Stimulated activated CD4-positive, alpha-beta T cell treated with anti-CD3 and anti-CD28 coated beads, Interleukin-4, amount 100 ng/mL, for 4 hours (primary cell): ENCODE results near the gene GSTO1.
"Not testable (repeated sequence)": the region's sequence is repeated elsewhere in the genome, so short reads cannot be mapped to it uniquely, and the experiment has no call there.

ENCODE experiments used
- DNase-seq, 2 experiments: peaks; one replicate each; pipeline ENCODE4 v3.0.0-alpha.2; 2020

Gene GSTO1

GRCh38 chr10:104254493-104255310 is at the start of gene GSTO1:
Gene GSTO1, plus strand, starts transcription at chr10:104254892. Its CDS starts 37 bp downstream, at chr10:104254929.
- DNase-seq: peak; percentile 47 to 50

GRCh38 chr10:104208730-104209129 is 46.0 kb upstream of the GSTO1 start:
- DNase-seq: no peak

GRCh38 chr10:104209575-104210198 is 45.0 kb upstream of the GSTO1 start:
- peak; percentile 26 to 33 for DNase-seq

- no peak for DNase-seq
These were observed 38.1 kb upstream of the GSTO1 start for GRCh38 chr10:104216631-104217030.

DNA sequence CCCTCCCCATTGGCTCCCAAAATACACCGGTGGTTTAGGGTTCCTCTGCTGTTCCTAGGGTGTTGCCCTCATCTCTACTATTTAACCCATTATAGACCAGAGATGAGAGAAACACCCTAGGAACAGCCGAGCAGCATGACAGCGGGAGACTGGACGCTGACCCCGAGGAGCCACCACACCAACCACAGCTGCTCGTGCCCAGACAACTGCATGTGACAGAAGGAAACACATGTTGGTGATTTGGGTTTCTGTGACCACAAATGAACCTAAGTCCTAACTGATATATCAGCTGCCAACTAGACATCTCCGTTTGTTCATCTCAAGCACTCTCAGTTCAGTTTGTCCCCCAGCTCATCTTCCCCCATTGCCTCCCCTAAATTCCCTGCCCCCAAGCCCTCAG is 35.9 kb upstream of the GSTO1 start:
- no peak for DNase-seq

DNA sequence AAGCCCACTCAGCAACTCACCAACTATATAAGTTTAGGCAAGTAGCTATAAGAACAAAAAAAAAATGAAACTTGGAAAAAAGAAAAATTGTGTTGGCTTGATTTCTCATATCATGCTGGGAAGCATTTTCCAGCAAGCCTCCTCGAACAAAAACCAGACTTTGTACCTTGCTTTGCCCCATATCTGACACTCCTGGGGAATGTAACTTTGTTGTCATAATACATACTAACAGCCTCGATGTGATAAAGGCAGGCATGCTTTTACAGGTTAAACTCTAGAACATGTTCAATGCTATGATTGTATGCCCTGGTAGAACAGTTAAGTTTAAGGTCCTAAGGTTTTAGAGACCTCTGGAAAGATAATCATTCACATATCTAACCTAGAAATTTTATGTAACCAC is 34.2 kb upstream of the GSTO1 start:
- DNase-seq: no peak

- no peak for DNase-seq
These were observed 31.4 kb upstream of the GSTO1 start for GRCh38 chr10:104223304-104223703.

DNA sequence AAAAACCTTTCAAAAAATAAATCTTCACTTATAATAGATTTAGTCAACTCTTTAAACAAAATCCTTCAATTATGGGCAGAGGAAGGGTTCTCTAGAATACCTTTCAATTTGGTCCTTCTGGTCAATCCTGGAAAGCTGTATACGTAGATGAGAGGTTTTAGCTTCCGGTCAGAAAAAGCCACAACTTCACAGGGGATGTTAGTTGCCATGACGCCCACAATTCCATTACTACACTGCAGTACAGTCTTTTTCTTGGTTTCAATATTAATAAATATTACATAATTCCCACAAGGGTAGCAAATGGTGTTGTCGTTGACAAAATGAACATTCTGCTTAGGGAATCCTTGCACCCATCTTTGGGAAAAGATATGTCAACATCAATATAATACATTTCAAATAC is 24.2 kb upstream of the GSTO1 start:
- no peak for DNase-seq

DNA sequence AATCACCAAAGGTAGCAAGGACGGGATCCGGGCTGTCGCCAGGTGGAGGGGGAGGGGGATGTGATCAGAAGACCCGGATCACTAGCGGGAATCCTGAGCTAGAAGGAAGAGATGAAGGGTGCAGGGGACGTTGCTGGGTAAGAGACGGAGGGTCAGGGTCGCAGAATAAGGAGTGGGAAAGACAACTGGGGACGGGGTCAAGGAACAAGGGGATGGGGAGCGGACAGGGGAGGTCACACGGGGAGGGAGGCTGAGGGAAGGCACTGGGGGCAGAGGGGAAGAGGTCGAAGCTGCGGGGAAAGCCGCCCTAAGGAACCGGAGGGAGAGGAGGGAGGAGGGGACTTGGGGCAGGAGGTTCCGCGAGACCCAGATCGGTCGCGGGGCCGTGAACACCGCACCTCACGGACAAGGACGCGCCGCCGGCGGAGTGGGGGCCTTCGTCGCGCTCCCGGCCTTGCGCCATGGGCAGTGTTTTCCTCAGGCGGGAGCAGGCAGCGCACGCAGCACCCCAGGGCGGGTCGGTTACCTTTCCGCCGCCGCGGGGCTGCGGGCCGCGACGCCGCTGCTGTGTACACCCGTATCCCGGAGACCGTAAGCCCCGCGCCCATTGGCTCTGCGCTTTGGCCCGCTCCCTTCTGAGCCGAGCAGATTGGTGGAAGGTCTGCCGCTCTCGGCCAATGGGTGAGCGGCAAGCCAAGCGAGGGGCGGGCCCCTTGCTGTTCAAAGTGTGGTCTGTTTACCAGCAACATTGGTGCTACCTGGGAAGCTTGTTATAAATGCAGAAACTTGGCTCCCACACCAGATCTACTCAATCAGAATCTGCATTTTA is 22.7 kb upstream of the GSTO1 start, which contains the start of gene CFAP43:
TSS of gene CFAP43 (minus strand) at position 581 of the 829 bp plus-strand sequence. CDS start at position 463, 118 bp downstream.
- DNase-seq: peak; percentile 97 to 100

- DNase-seq: no peak
These were observed 22.0 kb upstream of the GSTO1 start for GRCh38 chr10:104232613-104233102.

- no peak for DNase-seq
These were observed 20.9 kb upstream of the GSTO1 start for GRCh38 chr10:104233817-104234216.

DNA sequence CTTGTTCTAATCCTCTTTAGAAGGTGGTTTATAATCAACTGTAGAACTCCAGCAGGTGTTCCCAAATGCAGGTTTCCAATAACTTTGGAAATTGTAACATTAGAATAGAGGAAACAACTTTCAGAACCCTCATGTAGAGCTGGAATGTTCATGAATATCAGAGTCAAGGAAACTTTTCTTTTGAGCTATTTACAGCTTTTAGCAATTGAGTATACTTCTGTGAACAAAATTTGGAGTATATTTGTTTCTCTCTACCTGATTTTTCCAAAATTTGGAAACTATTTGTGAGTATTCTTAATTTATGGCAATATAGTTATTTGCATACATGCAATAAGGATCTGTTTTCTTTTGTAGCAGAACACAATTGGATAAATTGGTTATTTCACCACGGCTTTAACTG is 19.8 kb upstream of the GSTO1 start:
- no peak for DNase-seq

- no peak for DNase-seq
These were observed 18.9 kb upstream of the GSTO1 start for GRCh38 chr10:104235801-104236200.

DNA sequence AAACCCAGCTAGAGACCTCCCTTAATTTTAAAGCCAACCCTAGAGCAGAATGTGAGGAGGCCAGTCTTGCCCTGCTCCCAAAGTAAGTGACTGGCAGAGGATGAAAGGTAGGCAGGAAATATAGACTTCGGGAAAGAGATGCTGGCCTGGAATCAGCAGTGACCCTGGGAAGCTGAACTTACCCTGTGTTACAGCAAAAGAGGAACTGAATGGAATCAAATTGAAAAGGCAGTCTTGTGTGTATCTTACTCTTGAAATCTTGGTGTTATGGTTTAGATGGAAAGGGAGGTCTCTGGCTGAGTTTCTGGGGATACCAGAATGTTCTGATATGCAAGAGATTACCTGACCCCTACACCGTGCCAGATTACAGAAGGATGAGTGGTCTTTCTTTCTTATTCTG is 14.6 kb upstream of the GSTO1 start:
- DNase-seq: no peak

- DNase-seq: no peak
These were observed 12.1 kb upstream of the GSTO1 start for GRCh38 chr10:104242545-104242944.

GRCh38 chr10:104243009-104243408 is 11.7 kb upstream of the GSTO1 start:
- not testable (repeated sequence) for DNase-seq

DNA sequence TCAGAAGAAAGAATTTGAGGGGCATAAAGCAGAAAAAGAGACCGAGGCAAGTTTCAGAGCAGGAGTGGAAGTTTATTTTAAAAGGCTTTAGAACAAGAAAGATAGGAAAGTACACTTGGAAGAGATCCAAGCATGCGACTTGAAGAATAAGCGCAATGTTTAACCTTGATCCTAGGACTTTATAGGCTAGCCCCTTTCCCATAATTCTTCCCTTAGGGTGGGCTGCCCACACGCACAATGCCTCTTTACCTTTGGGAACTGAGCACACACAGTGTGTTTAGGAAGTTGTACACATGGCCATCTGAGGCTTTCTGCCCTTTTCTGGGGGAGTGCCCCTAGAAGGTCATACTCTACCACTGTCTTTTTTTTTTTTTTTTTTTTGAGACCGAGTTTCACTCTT is 11.2 kb upstream of the GSTO1 start:
- DNase-seq: no peak

DNA sequence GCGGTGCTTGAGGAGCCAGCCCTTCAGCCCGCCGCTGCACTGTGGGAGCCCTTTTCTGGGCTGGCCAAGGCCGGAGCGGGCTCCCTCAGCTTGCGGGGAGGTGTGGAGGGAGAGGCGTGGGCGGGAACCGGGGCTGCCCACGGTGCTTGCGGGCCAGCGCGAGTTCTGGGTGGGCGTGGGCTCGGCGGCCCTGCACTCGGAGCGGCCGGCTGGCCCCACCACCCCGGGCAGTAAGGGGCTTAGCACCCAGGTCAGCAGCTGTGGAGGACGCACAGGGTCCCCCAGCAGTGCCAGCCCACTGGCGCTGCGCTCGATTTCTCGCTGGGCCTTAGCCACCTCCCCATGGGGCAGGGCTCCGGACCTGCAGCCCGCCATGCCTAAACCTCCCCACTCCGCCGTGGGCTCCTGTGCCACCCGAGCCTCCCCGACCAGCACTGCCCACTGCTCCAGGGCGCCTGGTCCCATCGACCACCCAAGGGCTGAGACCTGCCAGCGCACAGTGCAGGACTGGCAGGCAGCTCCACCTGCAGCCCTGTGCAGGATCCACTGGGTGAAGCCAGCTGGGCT is 9.5 kb upstream of the GSTO1 start:
- DNase-seq: no peak

- DNase-seq: no peak
These were observed 7.7 kb upstream of the GSTO1 start for GRCh38 chr10:104246976-104247375.

- DNase-seq: no peak
These were observed 7.1 kb upstream of the GSTO1 start for GRCh38 chr10:104247513-104248146.

GRCh38 chr10:104248931-104249330 is 5.8 kb upstream of the GSTO1 start:
- not testable (repeated sequence) for DNase-seq

- DNase-seq: no peak
These were observed 4.3 kb upstream of the GSTO1 start for GRCh38 chr10:104250371-104250770.
